ENCODE measurements around the gene POU2F1.
"Not testable (repeated sequence)": the region's sequence is repeated elsewhere in the genome, so short reads cannot be mapped to it uniquely, and the experiment has no call there.

The POU2F1 gene

DNA sequence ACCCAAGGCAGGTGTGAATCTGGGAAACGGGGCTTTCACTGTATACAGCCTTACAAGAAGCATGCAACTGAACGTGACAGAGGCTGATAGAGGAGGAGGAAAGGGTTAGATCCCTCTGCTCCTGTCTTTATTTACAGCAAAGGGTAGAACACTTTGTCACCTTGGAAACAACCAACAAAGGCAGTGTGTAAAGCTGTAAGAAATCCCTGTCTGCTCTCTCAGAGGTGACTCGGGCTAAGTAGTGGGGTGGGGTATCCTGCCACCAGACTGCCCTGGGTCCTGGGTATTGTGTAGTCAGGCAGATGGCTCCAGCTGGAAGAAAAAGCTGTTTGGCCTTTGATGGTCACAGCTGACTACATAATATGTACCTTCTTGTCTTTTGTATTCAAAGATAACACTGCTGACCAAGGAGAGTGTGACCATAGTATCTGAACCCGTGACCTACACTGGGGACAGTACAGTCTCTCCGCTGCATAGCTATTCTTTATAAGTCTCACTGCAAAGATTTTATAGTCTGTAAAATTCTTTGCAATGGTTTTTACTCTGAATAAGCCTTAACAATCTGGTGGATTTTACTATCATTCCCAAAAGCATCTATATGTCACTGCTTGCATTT lies 22.1 kb upstream of the POU2F1 start:
- H3K27me3 Mint-ChIP-seq (ENCODE audit: low read depth) = peaks cover 3% of the 10 kb centered on the region
- no peak overlapping the region for H3K4me3 Mint-ChIP-seq
- TF ChIP-seq, protein P1, sequence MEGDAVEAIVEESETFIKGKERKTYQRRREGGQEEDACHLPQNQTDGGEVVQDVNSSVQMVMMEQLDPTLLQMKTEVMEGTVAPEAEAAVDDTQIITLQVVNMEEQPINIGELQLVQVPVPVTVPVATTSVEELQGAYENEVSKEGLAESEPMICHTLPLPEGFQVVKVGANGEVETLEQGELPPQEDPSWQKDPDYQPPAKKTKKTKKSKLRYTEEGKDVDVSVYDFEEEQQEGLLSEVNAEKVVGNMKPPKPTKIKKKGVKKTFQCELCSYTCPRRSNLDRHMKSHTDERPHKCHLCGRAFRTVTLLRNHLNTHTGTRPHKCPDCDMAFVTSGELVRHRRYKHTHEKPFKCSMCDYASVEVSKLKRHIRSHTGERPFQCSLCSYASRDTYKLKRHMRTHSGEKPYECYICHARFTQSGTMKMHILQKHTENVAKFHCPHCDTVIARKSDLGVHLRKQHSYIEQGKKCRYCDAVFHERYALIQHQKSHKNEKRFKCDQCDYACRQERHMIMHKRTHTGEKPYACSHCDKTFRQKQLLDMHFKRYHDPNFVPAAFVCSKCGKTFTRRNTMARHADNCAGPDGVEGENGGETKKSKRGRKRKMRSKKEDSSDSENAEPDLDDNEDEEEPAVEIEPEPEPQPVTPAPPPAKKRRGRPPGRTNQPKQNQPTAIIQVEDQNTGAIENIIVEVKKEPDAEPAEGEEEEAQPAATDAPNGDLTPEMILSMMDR (IDR thresholded peaks at IDR 0.05; ENCODE audit: unreplicated experiment in 3 of 3) = no peak
- no peak overlapping the region for H3K27ac Mint-ChIP-seq
- H3K9me3 Mint-ChIP-seq = peaks cover 2% of the 10 kb centered on the region
- H3K4me1 Mint-ChIP-seq = no peaks in the 10 kb centered on the region
- H3K36me3 Mint-ChIP-seq (ENCODE audit: low read depth) = no peaks in the 10 kb centered on the region

DNA sequence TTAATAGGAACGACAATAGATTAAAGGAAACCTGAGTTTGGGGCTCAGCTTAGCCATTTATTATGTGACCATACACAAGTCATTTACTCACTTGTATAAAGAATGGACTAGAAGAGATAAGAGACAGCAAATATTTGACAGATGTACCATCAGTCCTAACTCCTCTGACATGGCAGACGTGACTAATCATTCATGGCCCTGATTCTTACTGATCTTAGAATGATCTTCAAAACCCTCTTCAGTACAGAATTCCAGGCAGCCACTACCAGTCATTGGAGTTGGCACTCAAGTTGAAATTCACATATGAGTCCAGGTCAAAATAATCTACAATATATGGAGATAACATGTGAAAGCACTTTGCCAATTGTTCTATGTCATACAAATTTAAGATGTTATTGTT lies 21.0 kb upstream of the POU2F1 start:
- Mint-ChIP-seq H3K27ac (no peak overlapping the region), H3K27me3 (ENCODE audit: low read depth) (peaks cover 2% of the 10 kb centered on the region), H3K36me3 (ENCODE audit: low read depth) (no peaks in the 10 kb centered on the region), H3K4me3 (no peak overlapping the region), H3K4me1 (no peaks in the 10 kb centered on the region), H3K9me3 (no peaks in the 10 kb centered on the region)
- TF ChIP-seq, protein P1 (IDR thresholded peaks at IDR 0.05; ENCODE audit: unreplicated experiment in 3 of 3) = no peak

DNA sequence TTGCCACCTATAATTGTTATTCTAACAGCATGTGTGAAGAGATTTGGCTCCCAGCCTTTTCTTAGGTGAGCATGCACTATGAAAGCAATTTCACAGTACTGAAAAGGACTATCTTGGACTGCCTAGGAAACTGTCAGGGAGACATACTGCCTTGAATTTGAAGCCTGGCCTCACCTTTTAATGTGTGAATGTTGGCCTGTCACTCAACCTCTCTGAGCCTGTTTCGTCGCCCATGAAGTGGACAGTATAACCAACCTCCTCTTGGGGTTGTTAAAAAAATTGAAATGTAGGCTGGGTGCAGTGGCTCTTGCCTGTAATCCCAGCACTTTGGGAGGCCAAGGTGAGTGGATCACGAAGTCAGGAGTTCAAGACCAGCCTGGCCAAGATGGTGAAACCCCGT lies 20.4 kb upstream of the POU2F1 start:
- H3K27me3 Mint-ChIP-seq (ENCODE audit: low read depth) = no peaks in the 10 kb centered on the region
- no peak overlapping the region for H3K4me3 Mint-ChIP-seq
- H3K4me1 Mint-ChIP-seq = no peaks in the 10 kb centered on the region
- TF ChIP-seq, protein P1 (IDR thresholded peaks at IDR 0.05; ENCODE audit: unreplicated experiment in 3 of 3) = no peak
- peaks cover under 1% of the 10 kb centered on the region for H3K9me3 Mint-ChIP-seq
- no peak overlapping the region for H3K27ac Mint-ChIP-seq
- no peaks in the 10 kb centered on the region for H3K36me3 Mint-ChIP-seq (ENCODE audit: low read depth)

DNA sequence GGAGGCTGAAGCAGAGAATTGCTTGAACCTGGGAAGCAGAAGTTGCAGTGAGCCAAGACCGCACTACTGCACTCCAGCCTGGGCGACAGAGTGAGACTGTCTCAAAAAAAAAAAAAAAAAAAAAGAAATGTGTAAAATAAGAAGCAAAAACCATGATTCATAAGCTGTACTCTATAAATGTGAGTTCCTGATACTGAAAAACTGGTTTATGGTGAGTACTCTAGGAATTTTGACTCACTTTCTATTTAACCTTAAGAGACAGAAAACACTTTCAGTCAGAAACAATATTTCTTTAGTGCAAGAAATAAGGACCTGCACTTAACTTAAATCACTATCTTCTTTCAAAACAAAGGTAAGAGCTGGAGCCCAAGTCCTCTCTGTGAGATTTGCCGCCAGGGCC lies 19.9 kb upstream of the POU2F1 start:
- no peak overlapping the region for H3K4me3 Mint-ChIP-seq
- peaks cover 5% of the 10 kb centered on the region for H3K9me3 Mint-ChIP-seq
- no peaks in the 10 kb centered on the region for H3K27me3 Mint-ChIP-seq (ENCODE audit: low read depth)
- no peak overlapping the region for H3K27ac Mint-ChIP-seq
- no peaks in the 10 kb centered on the region for H3K36me3 Mint-ChIP-seq (ENCODE audit: low read depth)
- H3K4me1 Mint-ChIP-seq = no peaks in the 10 kb centered on the region
- TF ChIP-seq, protein P1 (IDR thresholded peaks at IDR 0.05; ENCODE audit: unreplicated experiment in 3 of 3) = no peak

DNA sequence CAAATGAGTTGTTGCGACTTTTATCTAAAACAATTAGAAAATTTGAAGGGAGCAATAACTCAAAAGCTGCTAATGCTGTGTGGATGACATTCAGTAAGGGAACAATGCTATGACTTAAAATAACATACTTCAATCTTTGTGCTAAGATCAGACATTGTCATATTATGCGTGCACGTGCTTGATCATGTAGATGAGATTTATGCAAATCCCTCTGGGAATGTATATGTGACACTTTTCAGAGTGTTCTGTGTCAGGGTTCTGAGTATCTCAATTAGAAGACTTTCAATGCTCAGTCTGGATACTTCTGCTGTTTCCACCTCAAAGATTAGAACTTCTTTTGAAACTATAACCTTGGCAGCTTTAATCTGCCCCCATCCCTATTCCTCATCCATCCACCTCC lies 18.6 kb upstream of the POU2F1 start:
- no peak overlapping the region for H3K4me3 Mint-ChIP-seq
- TF ChIP-seq, protein P1 (IDR thresholded peaks at IDR 0.05; ENCODE audit: unreplicated experiment in 3 of 3) = no peak
- peaks cover 5% of the 10 kb centered on the region for H3K9me3 Mint-ChIP-seq
- H3K4me1 Mint-ChIP-seq = no peaks in the 10 kb centered on the region
- H3K27ac Mint-ChIP-seq = no peak overlapping the region
- H3K27me3 Mint-ChIP-seq (ENCODE audit: low read depth) = no peaks in the 10 kb centered on the region
- H3K36me3 Mint-ChIP-seq (ENCODE audit: low read depth) = no peaks in the 10 kb centered on the region

DNA sequence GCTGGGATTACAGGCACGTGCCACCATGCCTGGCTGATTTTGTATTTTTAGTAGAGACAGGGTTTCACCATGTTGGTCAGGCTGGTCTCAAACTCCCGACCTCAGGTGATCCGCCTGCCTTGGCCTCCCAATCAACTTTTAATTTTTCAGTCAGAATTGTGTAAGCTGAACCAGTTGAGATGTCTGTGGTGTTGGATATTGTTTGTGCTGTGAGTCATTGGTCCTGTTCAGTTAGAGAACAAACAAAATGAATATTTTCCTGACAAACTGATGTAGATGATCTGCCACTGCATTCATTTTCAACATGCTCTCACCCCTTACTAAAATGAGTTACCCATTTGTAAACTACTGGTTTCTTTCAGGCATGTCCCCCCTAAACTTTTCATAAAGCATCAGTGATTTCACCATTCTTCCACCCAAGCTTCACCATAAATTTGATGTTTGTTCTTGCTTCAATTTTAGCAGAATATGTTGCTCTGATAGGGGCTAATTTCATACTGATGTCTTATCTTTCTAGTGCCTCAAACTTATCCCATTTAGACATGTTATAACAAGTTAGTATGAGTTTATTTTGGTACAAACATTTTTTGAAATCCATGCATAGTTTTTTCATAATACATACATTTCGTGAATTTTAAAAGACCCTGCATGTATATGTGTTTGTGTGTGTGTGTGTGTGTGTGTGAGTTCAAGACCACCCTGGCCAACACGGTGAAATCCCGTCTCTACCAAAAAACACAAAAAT lies 15.2 kb upstream of the POU2F1 start:
- H3K4me1 Mint-ChIP-seq; H3K27me3 Mint-ChIP-seq (ENCODE audit: low read depth); H3K27ac Mint-ChIP-seq; H3K4me3 Mint-ChIP-seq; H3K36me3 Mint-ChIP-seq (ENCODE audit: low read depth): not testable (repeated sequence)
- peaks cover 22% of the 10 kb centered on the region for H3K9me3 Mint-ChIP-seq
